Smooth muscle cell (in vitro differentiated cells): ENCODE results near the gene FGF4. TPM values are rescaled to one million over a fixed set of nuclear protein-coding genes. Genes with fewer than 3 reads are reported as not detected.

Experiments
- DNase-seq: peaks from one replicate; lab custom pipeline; 2025; ENCODE audit not compliant: unreplicated experiment; lab: John Stamatoyannopoulos, UW
- H2AFZ ChIP-seq: fragments of 200-600 bp; sonication (generic); 2 replicates; pipeline ENCODE4 v1.6.0; 2016; ENCODE audit warnings: antibody characterized with exemption, low read depth, mild to moderate bottlenecking
- H3F3A ChIP-seq: fragments of 200-600 bp; sonication (generic); 2 replicates; pipeline ENCODE4 v1.6.0; 2017; ENCODE audit warnings: antibody characterized with exemption, low read depth
- H3K27ac ChIP-seq: fragments of 200-600 bp; sonication (generic); 2 replicates; pipeline ENCODE4 v1.5.1; 2016; ENCODE audit warnings: low read depth, mild to moderate bottlenecking
- H3K27me3 ChIP-seq: fragments of 200-600 bp; sonication (generic); 2 replicates; pipeline ENCODE4 v1.6.1; 2016; ENCODE audit warnings: low read depth, mild to moderate bottlenecking
- H3K36me3 ChIP-seq: fragments of 200-600 bp; sonication (generic); 2 replicates; pipeline ENCODE4 v1.5.1; 2016; ENCODE audit warnings: low read depth
- H3K4me1 ChIP-seq: fragments of 200-600 bp; sonication (generic); 2 replicates; pipeline ENCODE4 v1.5.1; 2016; ENCODE audit warnings: low read depth
- H3K4me2 ChIP-seq: fragments of 200-600 bp; sonication (generic); 2 replicates; pipeline ENCODE4 v1.6.0; 2016; ENCODE audit warnings: mild to moderate bottlenecking
- H3K4me3 ChIP-seq: fragments of 200-600 bp; sonication (generic); 2 replicates; pipeline ENCODE4 v1.5.1; 2016; ENCODE audit warnings: mild to moderate bottlenecking
- H3K79me2 ChIP-seq: fragments of 200-600 bp; sonication (generic); 2 replicates; pipeline ENCODE4 v1.6.0; 2016; ENCODE audit warnings: low read depth, mild to moderate bottlenecking
- H3K9ac ChIP-seq: fragments of 200-600 bp; sonication (generic); 2 replicates; pipeline ENCODE4 v1.6.0; 2016; ENCODE audit warnings: low read depth
- H3K9me3 ChIP-seq: fragments of 200-600 bp; sonication (generic); replicated peaks from 2 replicates; pipeline ENCODE4 v1.5.1; 2016; ENCODE audit warnings: low read depth
- H4K20me1 ChIP-seq: fragments of 200-600 bp; sonication (generic); 2 replicates; pipeline ENCODE4 v1.6.0; 2016; ENCODE audit warnings: low read depth
- CTCF ChIP-seq: fragments of 200-600 bp; sonication (generic); IDR thresholded peaks from 2 replicates; pipeline ENCODE4 v1.5.1; 2017; ENCODE audit warnings: borderline replicate concordance, mild to moderate bottlenecking, antibody characterized with exemption; ENCODE audit not compliant: insufficient read depth, poor library complexity, severe bottlenecking
- WGBS: methylation state at CpG from one replicate; pipeline ENCODE4 v1.1.7; 2016; ENCODE audit warnings: low lambda C conversion rate; 5-methylcytosine and 5-hydroxymethylcytosine counted together
- polyA plus RNA-seq: library from polyadenylated mRNA; unstranded; fragments of >200 nt; fragmentation: Nextera tagmentation; extraction: Ambion mirVana; gene quantifications from 2 replicates; pipeline ENCODE4 v1.2.1, GENCODE V29; 2016
- total RNA-seq: library from RNA; depleted of rRNA; stranded (reverse); fragments of >200 nt; gene quantifications from 2 replicates; pipeline ENCODE4 v1.2.3, GENCODE V29; 2014

The FGF4 gene
- total and polyA plus RNA-seq, 2 experiments from 2014 or later: not detected

DNA sequence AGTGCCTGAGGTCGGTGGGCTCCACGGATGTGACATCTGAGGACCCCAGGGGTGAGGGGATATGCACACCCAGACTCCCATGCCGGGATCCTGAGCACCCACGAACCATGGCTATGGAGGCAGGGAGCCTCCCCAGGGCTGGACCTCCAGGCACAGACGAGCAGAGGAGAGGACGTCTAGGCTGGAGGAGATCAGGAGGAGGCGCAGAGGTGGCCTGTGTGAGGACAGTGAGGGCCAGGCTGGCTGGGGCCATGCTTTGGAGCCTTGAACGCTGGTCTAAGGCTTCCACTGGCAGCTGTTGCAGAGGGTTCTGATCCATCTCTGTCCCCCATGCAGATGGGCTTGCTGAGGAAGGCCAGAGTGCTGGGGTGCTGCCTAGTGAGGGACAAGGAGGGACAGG lies 29.0 kb downstream of the FGF4 start:
- Histone ChIP-seq H3F3A (no peaks in the 10 kb centered on the region), H3K4me2 (no peak overlapping the region), H3K27me3 (no peaks in the 10 kb centered on the region), H3K4me1 (peaks cover 7% of the 10 kb centered on the region), H3K9ac (no peak overlapping the region), H3K36me3 (no peaks in the 10 kb centered on the region), H2AFZ (no peak overlapping the region), H3K27ac (no peak overlapping the region), H3K4me3 (no peak overlapping the region), H3K79me2 (no peaks in the 10 kb centered on the region), H4K20me1 (no peaks in the 10 kb centered on the region), H3K9me3 (no peaks in the 10 kb centered on the region)
- no peak for DNase-seq
- WGBS: 84% methylated on average over 8 of the region's 8 CpGs
- TF ChIP-seq CTCF: no peak

DNA sequence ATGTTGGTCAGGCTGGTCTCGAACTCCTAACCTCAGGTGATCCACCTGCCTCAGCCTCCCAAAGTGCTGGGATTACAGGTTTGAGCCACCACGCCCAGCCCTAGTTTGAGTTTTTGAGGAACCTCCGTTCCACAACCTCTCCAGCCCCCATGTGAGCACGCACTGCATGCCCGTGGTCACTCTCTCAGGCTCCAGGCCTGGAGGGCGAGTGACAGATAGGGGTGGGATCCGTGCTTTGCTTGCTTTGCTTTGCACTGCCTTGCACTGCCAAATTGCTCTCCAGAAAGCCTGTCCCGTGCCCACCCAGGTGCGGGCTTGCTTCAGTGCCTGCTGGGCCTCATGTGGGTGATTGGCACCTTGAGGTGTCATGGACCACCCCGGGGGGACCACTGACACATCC lies 29.9 kb downstream of the FGF4 start:
- H3K4me2 ChIP-seq: no peak overlapping the region
- 82% methylated on average over 10 of the region's 10 CpGs for WGBS
- H2AFZ ChIP-seq: no peak overlapping the region
- H3K79me2 ChIP-seq: no peaks in the 10 kb centered on the region
- H3K27me3 ChIP-seq: no peaks in the 10 kb centered on the region
- H3K4me1 ChIP-seq: peaks cover 7% of the 10 kb centered on the region
- H3K27ac ChIP-seq: peak overlapping the region; percentile 18
- no peaks in the 10 kb centered on the region for H4K20me1 ChIP-seq
- no peak overlapping the region for H3K9ac ChIP-seq
- H3K36me3 ChIP-seq: no peaks in the 10 kb centered on the region
- no peaks in the 10 kb centered on the region for H3F3A ChIP-seq
- no peak for TF ChIP-seq CTCF
- H3K9me3 ChIP-seq: no peaks in the 10 kb centered on the region
- H3K4me3 ChIP-seq: no peak overlapping the region
- DNase-seq: no peak

DNA sequence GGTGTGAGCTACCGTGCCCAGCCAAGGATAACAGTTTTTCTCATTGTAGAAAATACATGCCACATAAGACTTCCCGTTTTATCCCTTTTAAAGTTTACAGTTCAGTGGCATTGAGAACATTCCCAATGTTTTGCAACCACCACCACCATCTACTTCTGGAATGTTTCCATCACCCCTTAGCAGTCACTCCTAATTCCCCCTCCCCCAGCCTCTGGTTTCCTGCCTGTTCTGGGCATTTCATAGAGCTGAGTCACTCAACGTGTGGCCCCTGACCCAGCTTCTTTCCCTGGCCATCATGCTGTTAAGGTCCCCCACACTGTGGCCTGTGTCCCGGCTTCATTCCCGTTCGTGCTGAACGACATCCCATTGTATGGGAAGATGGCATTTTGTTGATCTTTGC lies 30.7 kb downstream of the FGF4 start:
- Histone ChIP-seq H4K20me1 (no peaks in the 10 kb centered on the region), H3K9me3 (no peaks in the 10 kb centered on the region), H3K4me2 (peak overlapping the region; percentile 45), H3K4me3 (no peak overlapping the region), H3K9ac (no peak overlapping the region), H3K36me3 (no peaks in the 10 kb centered on the region), H3K27me3 (no peaks in the 10 kb centered on the region), H3F3A (no peaks in the 10 kb centered on the region), H2AFZ (no peak overlapping the region), H3K27ac (peak overlapping the region; percentile 36), H3K4me1 (peaks cover 7% of the 10 kb centered on the region), H3K79me2 (no peaks in the 10 kb centered on the region)
- WGBS: 15% methylated on average over 7 of the region's 7 CpGs
- no peak for DNase-seq
- no peak for TF ChIP-seq CTCF

GRCh38 chr11:69734841-69735240 lies 40.3 kb downstream of the FGF4 start:
- Histone ChIP-seq H3K79me2 (no peaks in the 10 kb centered on the region), H3K4me3 (no peak overlapping the region), H3K4me2 (no peak overlapping the region), H3K36me3 (no peaks in the 10 kb centered on the region), H3K9ac (no peak overlapping the region), H3K27me3 (no peaks in the 10 kb centered on the region), H3K4me1 (no peaks in the 10 kb centered on the region), H3F3A (no peaks in the 10 kb centered on the region), H3K9me3 (peaks cover 6% of the 10 kb centered on the region), H4K20me1 (no peaks in the 10 kb centered on the region), H2AFZ (no peak overlapping the region), H3K27ac (no peak overlapping the region)
- no peak for TF ChIP-seq CTCF
- DNase-seq: no peak
- 99% methylated on average over 3 of the region's 3 CpGs for WGBS
